T-helper 2 cell treated with Interferon-gamma antibody and Interleukin-4, amounts not matched to agents 5 μg/mL and 100 μg/mL, for 36 hours (primary cell): Measurements from ENCODE around the gene JAKMIP2.

Experiments
- DNase-seq: peaks from one replicate; pipeline ENCODE4 v3.0.0; 2021; ENCODE audit warnings: low spot score
- H3K27ac Mint-ChIP-seq: one replicate; pipeline ENCODE4 v1.8.0; 2021; ENCODE audit warnings: mild to moderate bottlenecking, mixed read lengths
- H3K27me3 Mint-ChIP-seq: one replicate; pipeline ENCODE4 v1.8.0; 2021; ENCODE audit warnings: low read depth, mixed read lengths
- H3K36me3 Mint-ChIP-seq: one replicate; pipeline ENCODE4 v1.8.0; 2021; ENCODE audit warnings: low read depth, mixed read lengths
- H3K4me1 Mint-ChIP-seq: one replicate; pipeline ENCODE4 v1.8.0; 2021; ENCODE audit warnings: low read depth, mixed read lengths
- H3K4me3 Mint-ChIP-seq: one replicate; pipeline ENCODE4 v1.8.0; 2022; ENCODE audit warnings: mild to moderate bottlenecking, moderate library complexity, mixed read lengths
- H3K9me3 Mint-ChIP-seq: one replicate; pipeline ENCODE4 v1.8.0; 2021; ENCODE audit warnings: mixed read lengths

JAKMIP2 gene

DNA sequence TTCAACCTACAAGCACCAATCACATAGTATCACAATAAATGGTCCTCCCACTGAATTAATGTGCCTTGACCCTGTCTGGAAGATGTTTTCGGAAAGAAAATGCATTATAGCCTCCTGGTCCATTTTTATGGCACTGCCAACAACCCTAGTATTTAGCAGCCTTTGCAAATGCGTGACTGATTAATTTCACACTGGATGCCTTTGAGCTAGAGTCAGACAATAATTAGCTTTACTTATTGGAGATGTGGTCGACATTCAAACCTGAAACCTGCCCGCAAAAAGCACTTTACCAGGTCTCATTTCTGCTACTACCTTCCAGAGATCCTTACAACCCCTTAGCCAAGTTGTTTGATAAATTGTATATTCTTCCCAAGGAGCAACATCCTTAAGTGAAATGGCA is 153.3 kb downstream of the JAKMIP2 start:
- H3K27ac Mint-ChIP-seq: no peak overlapping the region
- H3K4me3 Mint-ChIP-seq: no peak overlapping the region
- no peaks in the 10 kb centered on the region for H3K4me1 Mint-ChIP-seq
- DNase-seq: no peak
- no peaks in the 10 kb centered on the region for H3K27me3 Mint-ChIP-seq
- peaks cover 8% of the 10 kb centered on the region for H3K36me3 Mint-ChIP-seq
- no peaks in the 10 kb centered on the region for H3K9me3 Mint-ChIP-seq

DNA sequence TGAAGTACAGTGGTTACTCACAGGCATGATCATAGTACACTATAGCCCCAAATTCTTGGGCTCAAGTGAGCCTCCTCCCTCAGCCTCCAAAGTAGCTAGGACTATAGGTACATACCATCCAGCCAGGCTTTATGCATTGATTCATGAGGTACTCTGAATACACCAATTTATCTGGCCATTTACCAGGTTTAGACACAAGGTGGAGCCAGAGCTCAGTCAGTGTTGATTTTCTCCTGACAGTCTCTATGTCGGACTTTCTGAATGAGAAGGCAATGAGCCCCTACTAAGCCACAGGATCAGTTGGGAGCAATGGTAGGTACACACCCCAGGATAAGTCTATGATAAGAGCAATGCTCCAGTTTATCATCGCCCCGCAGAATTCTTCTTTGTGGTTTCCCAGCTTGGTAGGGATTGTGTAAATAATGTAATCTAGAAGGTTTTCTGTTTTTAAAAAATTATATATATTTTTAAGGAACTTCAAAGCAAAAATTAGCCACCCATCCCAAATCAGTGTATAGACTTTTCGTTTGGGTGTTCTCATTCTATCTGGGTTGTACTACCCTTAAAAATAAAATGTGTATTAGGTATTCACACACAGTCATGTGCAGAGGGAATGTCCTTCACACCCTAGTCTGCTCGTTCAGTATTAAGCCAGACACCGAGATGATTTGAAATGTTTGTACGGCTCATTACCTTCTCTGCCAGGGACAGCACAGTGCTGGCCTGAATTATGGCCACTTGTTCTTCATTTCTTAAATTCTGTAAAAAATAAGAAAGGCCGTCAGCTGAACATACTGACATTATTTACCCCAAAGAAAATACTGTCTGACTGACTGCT is 154.3 kb downstream of the JAKMIP2 start:
- no peaks in the 10 kb centered on the region for H3K9me3 Mint-ChIP-seq
- no peak overlapping the region for H3K4me3 Mint-ChIP-seq
- H3K27me3 Mint-ChIP-seq: no peaks in the 10 kb centered on the region
- peak; percentile 29 for DNase-seq
- peaks cover 8% of the 10 kb centered on the region for H3K36me3 Mint-ChIP-seq
- no peak overlapping the region for H3K27ac Mint-ChIP-seq
- no peaks in the 10 kb centered on the region for H3K4me1 Mint-ChIP-seq

DNA sequence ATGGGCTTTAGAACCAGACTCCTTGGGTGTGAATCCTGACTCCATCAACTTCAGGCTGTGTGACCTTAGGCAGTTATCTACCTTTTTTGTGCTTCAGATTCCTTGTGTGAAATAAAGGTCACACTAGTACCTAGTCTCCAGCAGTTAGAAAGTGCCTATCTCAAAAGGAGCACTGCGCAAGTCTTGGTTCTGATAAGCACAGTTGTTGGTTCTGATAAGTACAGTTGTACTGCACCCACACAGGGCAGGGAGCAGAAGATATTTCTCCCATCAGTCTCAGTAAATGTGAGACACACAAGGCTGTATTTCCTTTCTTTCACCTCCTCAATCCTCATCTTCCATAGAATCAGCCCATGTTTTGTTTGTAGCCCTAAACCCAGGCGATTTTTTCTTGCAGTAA is 156.1 kb downstream of the JAKMIP2 start:
- H3K4me3 Mint-ChIP-seq: no peak overlapping the region
- no peaks in the 10 kb centered on the region for H3K9me3 Mint-ChIP-seq
- H3K4me1 Mint-ChIP-seq: no peaks in the 10 kb centered on the region
- H3K36me3 Mint-ChIP-seq: peaks cover 8% of the 10 kb centered on the region
- no peaks in the 10 kb centered on the region for H3K27me3 Mint-ChIP-seq
- no peak for DNase-seq
- H3K27ac Mint-ChIP-seq: no peak overlapping the region

DNA sequence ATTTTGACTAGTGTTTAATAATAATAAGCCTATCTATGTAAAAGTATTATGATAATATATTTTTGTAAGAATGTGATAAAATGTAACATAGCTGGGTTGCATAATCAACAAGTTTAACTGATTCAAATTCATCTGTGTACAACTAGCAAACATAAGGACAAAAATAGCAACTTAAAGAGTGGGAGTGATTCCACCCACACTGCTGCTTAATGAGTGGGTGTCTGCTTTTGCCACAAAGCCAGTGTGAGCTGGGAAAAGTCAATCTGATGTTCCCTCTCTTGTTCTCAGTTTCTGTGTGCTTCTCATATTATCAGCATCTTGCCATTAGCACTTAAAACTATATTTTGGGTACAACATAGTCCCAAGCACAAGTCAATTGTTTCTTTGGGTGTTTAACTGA is 161.5 kb downstream of the JAKMIP2 start:
- Mint-ChIP-seq H3K27me3 (no peaks in the 10 kb centered on the region), H3K9me3 (no peaks in the 10 kb centered on the region), H3K36me3 (peaks cover 4% of the 10 kb centered on the region), H3K4me1 (no peaks in the 10 kb centered on the region), H3K4me3 (no peak overlapping the region), H3K27ac (no peak overlapping the region)
- no peak for DNase-seq

DNA sequence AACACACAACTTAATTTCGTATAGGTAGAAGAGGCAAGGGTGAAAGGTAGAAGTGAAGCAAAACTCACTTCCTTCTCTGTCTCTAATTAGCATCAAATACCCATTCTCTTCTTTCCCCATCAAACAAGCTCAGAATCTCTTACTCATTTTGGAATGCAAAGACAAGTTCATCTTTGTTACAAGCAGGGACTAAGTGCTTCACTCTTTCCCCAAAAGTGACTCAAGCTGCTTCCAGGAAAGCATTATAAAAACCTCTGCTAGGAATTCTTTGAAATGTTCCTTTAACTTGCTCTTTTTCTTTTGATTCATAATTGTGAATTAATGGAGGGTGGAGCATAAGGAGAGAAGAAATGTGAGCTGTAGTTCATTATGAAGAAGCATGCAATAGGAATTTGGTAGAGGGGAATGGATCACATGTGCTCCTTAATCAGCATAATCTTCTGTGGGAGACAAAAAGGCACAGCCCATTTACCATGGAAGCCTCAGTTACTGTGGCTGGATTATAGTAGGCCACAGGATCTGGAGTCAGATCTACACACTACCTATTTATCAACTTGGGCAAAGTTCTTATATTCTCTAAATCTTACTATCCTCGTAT is 163.1 kb downstream of the JAKMIP2 start:
- Mint-ChIP-seq H3K27me3 (no peaks in the 10 kb centered on the region), H3K4me1 (no peaks in the 10 kb centered on the region), H3K9me3 (no peaks in the 10 kb centered on the region), H3K36me3 (peaks cover 4% of the 10 kb centered on the region), H3K4me3 (no peak overlapping the region), H3K27ac (no peak overlapping the region)
- no peak for DNase-seq

DNA sequence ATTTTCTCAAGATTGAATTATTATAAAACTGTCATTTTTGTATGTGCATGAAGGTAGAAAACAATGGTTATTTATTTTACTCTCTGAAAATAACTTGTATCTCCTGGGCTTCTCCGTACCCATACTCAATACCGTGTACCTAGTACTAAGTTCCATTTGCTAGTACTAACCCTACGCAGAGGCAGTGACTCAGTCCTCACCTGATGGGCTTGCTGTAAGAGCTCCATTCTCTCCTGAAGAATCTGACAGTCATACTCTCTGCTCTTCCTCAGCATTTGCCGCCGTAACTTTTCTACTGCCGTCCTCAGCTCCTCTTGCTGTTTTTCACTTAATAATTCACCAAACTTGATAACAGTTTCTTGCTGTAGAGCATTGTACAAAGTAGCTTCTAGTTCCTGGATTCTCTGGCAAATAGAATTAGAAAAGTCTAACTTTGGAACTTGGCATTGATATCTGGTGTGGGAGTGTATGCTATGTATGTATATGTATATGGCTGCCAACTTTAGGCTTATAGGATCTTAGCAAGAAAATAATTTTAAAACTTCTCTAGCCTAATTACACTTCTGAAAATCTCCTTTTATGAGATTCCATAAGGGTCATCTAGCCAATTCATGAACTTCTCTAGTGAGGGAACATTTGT is 164.7 kb downstream of the JAKMIP2 start:
- H3K4me3 Mint-ChIP-seq: no peak overlapping the region
- peaks cover 4% of the 10 kb centered on the region for H3K36me3 Mint-ChIP-seq
- no peak overlapping the region for H3K27ac Mint-ChIP-seq
- DNase-seq: no peak
- no peaks in the 10 kb centered on the region for H3K9me3 Mint-ChIP-seq
- H3K4me1 Mint-ChIP-seq: no peaks in the 10 kb centered on the region
- H3K27me3 Mint-ChIP-seq: no peaks in the 10 kb centered on the region

DNA sequence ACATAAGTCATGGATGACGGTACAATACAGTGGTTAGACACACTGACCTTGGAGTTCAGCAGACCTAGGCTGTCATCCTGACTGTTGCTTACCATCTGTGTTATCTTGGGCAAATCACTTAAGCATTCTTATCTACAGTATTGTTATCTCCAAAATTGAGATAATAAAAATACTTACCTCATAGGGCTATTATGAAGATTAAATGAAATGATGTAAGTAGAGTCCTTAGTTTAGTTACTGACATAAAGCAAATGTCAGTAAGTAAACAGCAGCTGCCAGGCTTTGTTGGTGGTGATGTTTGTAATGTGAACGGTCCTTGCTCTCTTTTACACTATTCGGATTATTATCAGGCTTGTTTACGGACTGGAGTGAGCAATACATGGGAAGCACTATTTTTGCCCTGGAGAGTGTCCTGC is 165.3 kb downstream of the JAKMIP2 start:
- H3K27ac Mint-ChIP-seq: no peak overlapping the region
- no peak for DNase-seq
- no peak overlapping the region for H3K4me3 Mint-ChIP-seq
- no peaks in the 10 kb centered on the region for H3K4me1 Mint-ChIP-seq
- peaks cover 4% of the 10 kb centered on the region for H3K36me3 Mint-ChIP-seq
- no peaks in the 10 kb centered on the region for H3K27me3 Mint-ChIP-seq
- H3K9me3 Mint-ChIP-seq: no peaks in the 10 kb centered on the region

DNA sequence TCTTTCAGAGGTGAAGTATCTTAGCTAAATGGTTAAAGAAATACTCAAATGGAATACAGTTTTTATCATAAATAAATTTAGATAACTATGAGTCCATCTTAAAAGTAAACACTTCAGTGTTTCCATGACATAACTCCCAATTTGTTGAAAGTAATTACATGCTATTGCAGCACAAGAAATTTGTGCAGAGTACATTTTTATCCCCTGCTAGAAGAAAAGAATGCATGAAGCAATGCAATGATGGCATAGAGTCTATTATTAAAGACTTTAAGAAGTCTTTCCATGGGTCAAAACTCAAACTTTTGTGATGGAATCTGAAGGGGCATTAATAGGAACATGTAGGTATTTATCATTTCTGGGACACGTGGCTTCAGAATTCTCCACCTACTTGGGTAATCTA is 166.1 kb downstream of the JAKMIP2 start:
- Mint-ChIP-seq H3K27ac (no peak overlapping the region), H3K27me3 (no peaks in the 10 kb centered on the region), H3K9me3 (no peaks in the 10 kb centered on the region), H3K4me1 (no peaks in the 10 kb centered on the region), H3K36me3 (peaks cover 4% of the 10 kb centered on the region), H3K4me3 (no peak overlapping the region)
- no peak for DNase-seq

DNA sequence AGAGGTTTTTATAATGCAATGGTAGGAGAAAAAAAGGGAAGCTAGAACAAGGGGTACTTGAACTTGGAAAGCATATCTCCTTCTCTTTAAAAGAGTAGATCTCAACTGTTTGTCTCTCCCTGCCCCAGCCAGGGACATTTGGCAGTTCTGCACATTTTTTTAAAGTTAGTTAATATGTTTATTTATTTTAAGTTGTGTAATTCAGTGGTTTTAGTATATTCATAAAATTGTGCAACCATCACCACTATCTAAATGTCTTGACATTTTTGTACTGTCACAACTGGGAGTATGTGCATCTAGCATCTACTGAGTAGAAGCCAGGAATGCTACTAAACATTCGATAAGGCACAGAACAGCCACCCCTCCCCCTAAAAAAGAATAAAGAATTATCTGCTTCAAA is 169.2 kb downstream of the JAKMIP2 start:
- no peaks in the 10 kb centered on the region for H3K36me3 Mint-ChIP-seq

DNA sequence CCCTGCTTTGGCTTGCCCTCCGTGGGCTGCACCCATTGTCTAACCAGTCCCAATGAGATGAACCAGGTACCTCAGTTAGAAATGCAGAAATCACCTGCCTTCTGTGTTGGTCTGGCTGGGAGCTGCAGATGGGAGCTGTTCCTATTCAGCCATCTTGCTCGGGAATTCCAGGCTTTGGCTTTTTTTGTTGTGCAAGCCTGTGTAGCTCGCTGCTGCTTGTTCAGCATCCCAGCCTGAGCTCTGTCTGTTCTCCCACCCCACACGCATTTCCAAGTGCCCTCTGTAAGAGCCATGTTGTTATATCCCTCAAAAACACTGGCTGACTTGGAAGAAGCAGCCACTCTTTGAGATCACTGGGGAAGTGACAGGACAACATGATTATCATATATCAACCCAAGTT is 171.0 kb downstream of the JAKMIP2 start:
- H3K27me3 Mint-ChIP-seq: no peaks in the 10 kb centered on the region
- H3K27ac Mint-ChIP-seq: no peak overlapping the region
- H3K36me3 Mint-ChIP-seq: no peaks in the 10 kb centered on the region
- no peak overlapping the region for H3K4me3 Mint-ChIP-seq
- no peak for DNase-seq
- no peaks in the 10 kb centered on the region for H3K4me1 Mint-ChIP-seq
- no peaks in the 10 kb centered on the region for H3K9me3 Mint-ChIP-seq

More for the DNA sequence above, 169.2 kb downstream of the JAKMIP2 start:
- DNase-seq: no peak
- Mint-ChIP-seq H3K27me3 (no peaks in the 10 kb centered on the region), H3K27ac (no peak overlapping the region), H3K9me3 (no peaks in the 10 kb centered on the region), H3K4me3 (no peak overlapping the region), H3K4me1 (no peaks in the 10 kb centered on the region)

DNA sequence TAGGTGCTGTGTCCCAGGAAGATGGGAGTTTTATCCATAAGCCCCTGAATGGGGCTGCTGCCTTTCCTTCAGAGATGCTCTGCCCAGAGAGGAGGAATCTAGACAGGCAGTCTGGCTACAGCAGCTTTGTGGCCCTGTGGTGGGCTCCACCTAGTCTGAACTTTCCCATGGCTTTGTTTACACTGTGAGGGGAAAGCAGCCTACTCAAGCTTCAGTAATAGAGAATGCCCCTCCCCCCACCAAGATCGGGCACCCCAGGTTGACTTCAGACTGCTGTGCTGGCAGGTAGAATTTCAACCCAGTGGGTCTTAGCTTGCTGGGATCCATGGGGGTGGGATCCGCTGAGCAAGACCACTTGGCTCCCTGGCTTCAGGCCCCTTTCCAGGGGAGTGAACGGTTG is 171.7 kb downstream of the JAKMIP2 start:
- Mint-ChIP-seq H3K9me3 (no peaks in the 10 kb centered on the region), H3K4me3 (no peak overlapping the region), H3K36me3 (no peaks in the 10 kb centered on the region), H3K27me3 (no peaks in the 10 kb centered on the region), H3K4me1 (no peaks in the 10 kb centered on the region), H3K27ac (no peak overlapping the region)
- no peak for DNase-seq

DNA sequence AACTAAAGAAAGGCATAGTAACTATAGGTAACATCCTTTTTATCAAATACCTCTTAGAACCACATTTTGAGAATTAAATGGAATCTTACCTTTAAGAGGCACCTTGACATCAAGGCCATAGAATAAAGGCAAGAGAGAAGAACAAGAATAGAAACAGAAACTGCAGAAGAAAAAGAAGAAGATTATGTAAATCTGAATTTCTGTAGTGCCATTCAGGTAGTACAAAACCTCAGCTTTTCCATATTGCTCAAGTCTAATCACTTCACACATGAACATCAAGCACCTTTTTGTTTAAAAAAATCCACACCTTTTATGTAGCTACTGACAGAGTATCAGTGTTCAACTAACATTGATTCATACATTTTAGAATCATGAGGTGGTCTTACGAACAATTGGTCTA is 180.9 kb downstream of the JAKMIP2 start:
- Mint-ChIP-seq H3K36me3 (no peaks in the 10 kb centered on the region), H3K27ac (no peak overlapping the region), H3K4me1 (no peaks in the 10 kb centered on the region), H3K4me3 (no peak overlapping the region), H3K27me3 (no peaks in the 10 kb centered on the region), H3K9me3 (no peaks in the 10 kb centered on the region)
- no peak for DNase-seq

DNA sequence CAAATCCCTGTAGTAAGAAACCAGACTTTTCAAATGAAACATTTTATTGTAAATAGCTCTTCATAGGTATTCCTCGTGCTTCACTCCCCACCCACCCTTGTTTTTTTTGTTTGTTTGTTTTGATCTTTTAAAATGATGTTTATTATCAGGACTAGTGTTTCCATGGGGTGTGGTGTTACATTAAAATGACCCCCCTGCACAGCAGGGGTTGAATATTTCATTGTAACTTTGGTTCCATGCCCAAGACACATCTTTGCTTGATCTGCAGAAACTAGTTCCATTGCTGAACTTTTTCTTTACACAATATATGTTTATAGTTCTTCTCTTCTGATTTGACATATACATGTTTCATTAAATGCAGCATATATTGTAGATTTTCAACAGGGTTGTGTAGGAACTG is 191.4 kb downstream of the JAKMIP2 start:
- Mint-ChIP-seq H3K9me3 (no peaks in the 10 kb centered on the region), H3K36me3 (peaks cover 6% of the 10 kb centered on the region)

DNA sequence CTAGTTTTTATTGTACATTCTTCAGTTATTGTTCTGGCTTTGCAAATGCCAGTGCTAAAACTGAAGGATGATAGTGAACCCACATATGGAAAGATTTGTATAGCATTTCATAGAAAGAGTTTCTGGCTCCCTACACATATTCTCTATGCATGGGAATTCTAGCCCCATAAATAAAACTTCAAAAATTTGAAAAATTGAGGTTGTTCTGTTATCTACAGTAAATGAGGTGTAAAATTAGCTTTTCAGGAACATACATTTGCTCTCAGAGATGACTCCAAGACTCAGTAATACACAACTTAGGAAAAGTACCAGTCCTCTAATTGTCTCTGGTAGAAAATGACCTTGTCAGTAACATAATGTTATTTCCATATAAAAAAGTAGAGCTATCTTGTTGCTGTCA is 192.4 kb downstream of the JAKMIP2 start:
- Mint-ChIP-seq H3K4me1 (no peaks in the 10 kb centered on the region), H3K9me3 (no peaks in the 10 kb centered on the region), H3K27me3 (no peaks in the 10 kb centered on the region), H3K27ac (no peak overlapping the region), H3K36me3 (peaks cover 6% of the 10 kb centered on the region), H3K4me3 (no peak overlapping the region)
- no peak for DNase-seq

More for the DNA sequence above, 191.4 kb downstream of the JAKMIP2 start:
- H3K27me3 Mint-ChIP-seq: no peaks in the 10 kb centered on the region
- no peak for DNase-seq
- H3K27ac Mint-ChIP-seq: no peak overlapping the region
- no peaks in the 10 kb centered on the region for H3K4me1 Mint-ChIP-seq
- H3K4me3 Mint-ChIP-seq: no peak overlapping the region
